HL-60 (cell line): ENCODE measurements around the gene LRRC7.

Source experiments
- DNase-seq, 2 experiments: peaks; one replicate each; pipeline ENCODE4 v3.0.0-alpha.2; 2010 to 2020; ENCODE audit warnings: low read depth in 1 of 2, low spot score in 1 of 2
- H3K27ac ChIP-seq: fragments of 250-450 bp; sonication (Bioruptor Pico); replicated peaks from 2 replicates; pipeline ENCODE4 v1.5.1; 2020; ENCODE audit warnings: mild to moderate bottlenecking, moderate library complexity
- H3K27me3 ChIP-seq: fragments of 250-450 bp; sonication (Bioruptor Pico); 2 replicates; pipeline ENCODE4 v1.5.1; 2021; ENCODE audit warnings: mild to moderate bottlenecking, moderate library complexity; ENCODE audit not compliant: insufficient read depth, poor library complexity, severe bottlenecking
- H3K4me3 ChIP-seq: replicated peaks from 2 replicates; pipeline ENCODE4 v1.5.1; 2011; ENCODE audit warnings: mild to moderate bottlenecking, control low read depth, low read length; ENCODE audit not compliant: insufficient read depth
- GABPA ChIP-seq: IDR thresholded peaks from 2 replicates; pipeline ENCODE4 v1.6.1; 2012; ENCODE audit warnings: low read depth
- POLR2AphosphoS5 ChIP-seq: IDR thresholded peaks from 2 replicates; pipeline ENCODE4 v1.6.1; 2012; ENCODE audit warnings: low read depth
- SPI1 ChIP-seq: IDR thresholded peaks from 2 replicates; pipeline ENCODE4 v1.6.1; 2012; ENCODE audit warnings: low read depth, mild to moderate bottlenecking, borderline replicate concordance
- TF ChIP-seq, protein P1 (sequence below): IDR thresholded peaks from 2 replicates; pipeline ENCODE4 v1.6.1; 2012; ENCODE audit warnings: low read depth; ENCODE audit not compliant: insufficient replicate concordance
- TF ChIP-seq, protein P2 (sequence below): IDR thresholded peaks from one replicate; pipeline ENCODE4 v1.5.1; 2011; ENCODE audit warnings: low read length, control low read depth, inconsistent platforms; ENCODE audit not compliant: insufficient read depth

The LRRC7 gene

GRCh38 chr1:70146488-70146887 is 578.8 kb downstream of the LRRC7 start:
- no peak for TF ChIP-seq GABPA
- TF ChIP-seq, protein P1, sequence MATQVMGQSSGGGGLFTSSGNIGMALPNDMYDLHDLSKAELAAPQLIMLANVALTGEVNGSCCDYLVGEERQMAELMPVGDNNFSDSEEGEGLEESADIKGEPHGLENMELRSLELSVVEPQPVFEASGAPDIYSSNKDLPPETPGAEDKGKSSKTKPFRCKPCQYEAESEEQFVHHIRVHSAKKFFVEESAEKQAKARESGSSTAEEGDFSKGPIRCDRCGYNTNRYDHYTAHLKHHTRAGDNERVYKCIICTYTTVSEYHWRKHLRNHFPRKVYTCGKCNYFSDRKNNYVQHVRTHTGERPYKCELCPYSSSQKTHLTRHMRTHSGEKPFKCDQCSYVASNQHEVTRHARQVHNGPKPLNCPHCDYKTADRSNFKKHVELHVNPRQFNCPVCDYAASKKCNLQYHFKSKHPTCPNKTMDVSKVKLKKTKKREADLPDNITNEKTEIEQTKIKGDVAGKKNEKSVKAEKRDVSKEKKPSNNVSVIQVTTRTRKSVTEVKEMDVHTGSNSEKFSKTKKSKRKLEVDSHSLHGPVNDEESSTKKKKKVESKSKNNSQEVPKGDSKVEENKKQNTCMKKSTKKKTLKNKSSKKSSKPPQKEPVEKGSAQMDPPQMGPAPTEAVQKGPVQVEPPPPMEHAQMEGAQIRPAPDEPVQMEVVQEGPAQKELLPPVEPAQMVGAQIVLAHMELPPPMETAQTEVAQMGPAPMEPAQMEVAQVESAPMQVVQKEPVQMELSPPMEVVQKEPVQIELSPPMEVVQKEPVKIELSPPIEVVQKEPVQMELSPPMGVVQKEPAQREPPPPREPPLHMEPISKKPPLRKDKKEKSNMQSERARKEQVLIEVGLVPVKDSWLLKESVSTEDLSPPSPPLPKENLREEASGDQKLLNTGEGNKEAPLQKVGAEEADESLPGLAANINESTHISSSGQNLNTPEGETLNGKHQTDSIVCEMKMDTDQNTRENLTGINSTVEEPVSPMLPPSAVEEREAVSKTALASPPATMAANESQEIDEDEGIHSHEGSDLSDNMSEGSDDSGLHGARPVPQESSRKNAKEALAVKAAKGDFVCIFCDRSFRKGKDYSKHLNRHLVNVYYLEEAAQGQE, result no peak
- no peak for TF ChIP-seq SPI1
- TF ChIP-seq POLR2AphosphoS5, result no peak
- TF ChIP-seq, protein P2, sequence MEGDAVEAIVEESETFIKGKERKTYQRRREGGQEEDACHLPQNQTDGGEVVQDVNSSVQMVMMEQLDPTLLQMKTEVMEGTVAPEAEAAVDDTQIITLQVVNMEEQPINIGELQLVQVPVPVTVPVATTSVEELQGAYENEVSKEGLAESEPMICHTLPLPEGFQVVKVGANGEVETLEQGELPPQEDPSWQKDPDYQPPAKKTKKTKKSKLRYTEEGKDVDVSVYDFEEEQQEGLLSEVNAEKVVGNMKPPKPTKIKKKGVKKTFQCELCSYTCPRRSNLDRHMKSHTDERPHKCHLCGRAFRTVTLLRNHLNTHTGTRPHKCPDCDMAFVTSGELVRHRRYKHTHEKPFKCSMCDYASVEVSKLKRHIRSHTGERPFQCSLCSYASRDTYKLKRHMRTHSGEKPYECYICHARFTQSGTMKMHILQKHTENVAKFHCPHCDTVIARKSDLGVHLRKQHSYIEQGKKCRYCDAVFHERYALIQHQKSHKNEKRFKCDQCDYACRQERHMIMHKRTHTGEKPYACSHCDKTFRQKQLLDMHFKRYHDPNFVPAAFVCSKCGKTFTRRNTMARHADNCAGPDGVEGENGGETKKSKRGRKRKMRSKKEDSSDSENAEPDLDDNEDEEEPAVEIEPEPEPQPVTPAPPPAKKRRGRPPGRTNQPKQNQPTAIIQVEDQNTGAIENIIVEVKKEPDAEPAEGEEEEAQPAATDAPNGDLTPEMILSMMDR, result no peak
- Histone ChIP-seq H3K4me3 (no peak overlapping the region), H3K27me3 (no peaks in the 10 kb centered on the region), H3K27ac (no peak overlapping the region)
- DNase-seq, result no peak

DNA sequence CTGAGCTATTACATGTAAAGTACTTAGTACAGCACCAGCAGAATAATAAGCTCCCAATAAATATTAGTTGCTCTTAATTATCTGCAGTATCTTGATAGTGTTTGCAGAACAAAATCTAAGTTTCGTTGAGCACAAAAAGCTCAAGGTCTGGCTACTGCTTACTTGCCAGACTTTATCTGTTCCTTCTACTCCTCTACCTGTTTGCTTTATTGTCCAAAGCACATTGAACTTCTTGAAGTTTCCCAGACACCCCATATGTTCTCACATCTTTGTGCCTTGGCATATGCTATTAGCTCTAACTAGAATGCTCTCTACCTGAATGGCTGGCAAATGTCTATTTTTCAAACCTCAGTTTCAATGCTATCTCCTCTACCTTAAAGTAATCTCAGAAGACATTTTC is 582.7 kb downstream of the LRRC7 start:
- TF ChIP-seq, protein P1, result no peak
- TF ChIP-seq SPI1, result no peak
- no peak for TF ChIP-seq POLR2AphosphoS5
- no peak for TF ChIP-seq GABPA
- TF ChIP-seq, protein P2, result no peak
- DNase-seq, result no peak
- Histone ChIP-seq H3K4me3 (no peak overlapping the region), H3K27ac (no peak overlapping the region), H3K27me3 (no peaks in the 10 kb centered on the region)

DNA sequence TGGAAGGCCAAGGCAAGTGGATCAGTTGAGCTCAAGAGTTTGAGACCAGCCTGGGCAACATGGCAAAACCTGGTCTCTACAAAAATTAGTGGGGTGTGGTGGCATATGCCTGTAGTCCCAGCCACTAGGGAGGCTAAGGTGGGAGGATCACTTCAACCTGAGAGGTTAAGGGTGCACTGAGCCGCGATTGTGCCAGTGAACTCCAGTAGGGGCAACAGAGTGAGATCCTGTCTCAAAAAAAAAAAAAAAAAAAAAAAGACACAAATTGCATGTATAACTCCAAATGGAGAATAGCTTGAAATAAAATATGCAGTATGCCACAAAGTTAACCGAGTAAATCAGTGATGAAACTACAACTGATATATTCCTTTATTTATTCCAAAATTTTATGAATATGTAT is 586.0 kb downstream of the LRRC7 start:
- Histone ChIP-seq H3K27me3 (no peaks in the 10 kb centered on the region), H3K4me3 (no peak overlapping the region), H3K27ac (no peak overlapping the region)
- TF ChIP-seq SPI1, result no peak
- TF ChIP-seq, protein P1, result no peak
- TF ChIP-seq, protein P2, result no peak
- TF ChIP-seq GABPA, result no peak
- TF ChIP-seq POLR2AphosphoS5, result no peak
- DNase-seq, result no peak
